ENCODE measurements around the gene DLGAP3. TPM values are rescaled to one million over a fixed set of nuclear protein-coding genes. Genes with fewer than 3 reads are reported as not detected.
A peak's percentile ranks its signal among the peaks of the same experiment; 100 is the strongest.

The DLGAP3 gene
- total RNA-seq, 2 donors from 2014 or later = 0.14 to 7.1 TPM

DNA sequence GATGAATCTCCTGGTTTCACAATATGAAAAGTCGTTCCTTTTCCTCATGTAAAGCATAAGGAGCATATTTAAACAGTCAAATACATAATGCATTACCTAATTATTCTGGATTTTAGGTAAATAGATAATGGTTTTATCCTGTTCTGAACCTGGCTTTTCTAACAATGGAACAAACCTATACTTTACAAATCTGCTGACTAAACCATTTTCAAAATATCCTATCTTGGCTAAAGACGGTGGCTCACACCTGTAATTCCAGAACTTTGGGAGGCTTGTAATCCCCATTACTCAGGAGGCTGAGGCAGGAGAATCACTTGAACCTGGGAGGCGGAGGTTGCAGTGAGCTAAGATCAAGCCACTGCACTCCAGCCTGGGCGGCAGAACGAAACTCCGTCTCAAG, 72.8 kb downstream of the DLGAP3 start:
- WGBS = 94% methylated on average over 6 of the region's 6 CpGs
- no peak overlapping the region for H3K27ac ChIP-seq
- H3K9me3 ChIP-seq = no peaks in the 10 kb centered on the region
- TF ChIP-seq POLR2AphosphoS5 (IDR thresholded peaks at IDR 0.05) (no peak), POLR2A (IDR thresholded peaks at IDR 0.05) (no peak)
- TF ChIP-seq, protein P1, sequence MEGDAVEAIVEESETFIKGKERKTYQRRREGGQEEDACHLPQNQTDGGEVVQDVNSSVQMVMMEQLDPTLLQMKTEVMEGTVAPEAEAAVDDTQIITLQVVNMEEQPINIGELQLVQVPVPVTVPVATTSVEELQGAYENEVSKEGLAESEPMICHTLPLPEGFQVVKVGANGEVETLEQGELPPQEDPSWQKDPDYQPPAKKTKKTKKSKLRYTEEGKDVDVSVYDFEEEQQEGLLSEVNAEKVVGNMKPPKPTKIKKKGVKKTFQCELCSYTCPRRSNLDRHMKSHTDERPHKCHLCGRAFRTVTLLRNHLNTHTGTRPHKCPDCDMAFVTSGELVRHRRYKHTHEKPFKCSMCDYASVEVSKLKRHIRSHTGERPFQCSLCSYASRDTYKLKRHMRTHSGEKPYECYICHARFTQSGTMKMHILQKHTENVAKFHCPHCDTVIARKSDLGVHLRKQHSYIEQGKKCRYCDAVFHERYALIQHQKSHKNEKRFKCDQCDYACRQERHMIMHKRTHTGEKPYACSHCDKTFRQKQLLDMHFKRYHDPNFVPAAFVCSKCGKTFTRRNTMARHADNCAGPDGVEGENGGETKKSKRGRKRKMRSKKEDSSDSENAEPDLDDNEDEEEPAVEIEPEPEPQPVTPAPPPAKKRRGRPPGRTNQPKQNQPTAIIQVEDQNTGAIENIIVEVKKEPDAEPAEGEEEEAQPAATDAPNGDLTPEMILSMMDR (IDR thresholded peaks at IDR 0.05) = no peak
- intact Hi-C loops (cut with DNase I) = no loop called here
- no peak overlapping the region for H3K4me3 ChIP-seq
- DNase-seq (ENCODE audit: low spot score) = no peak
- no peaks in the 10 kb centered on the region for H3K36me3 ChIP-seq
- peaks cover 14% of the 10 kb centered on the region for H3K4me1 ChIP-seq (replicated peaks)
- no peaks in the 10 kb centered on the region for H3K27me3 ChIP-seq (replicated peaks; ENCODE audit: insufficient read depth)

GRCh38 chr1:34852677-34853217, 76.7 kb downstream of the DLGAP3 start:
- WGBS = 40% methylated on average over 6 of the region's 6 CpGs
- Histone ChIP-seq H3K27ac (peak overlapping the region in 1 of 2 donors; percentile 6), H3K4me1 (replicated peaks) (peaks cover 7% of the 10 kb centered on the region)

GRCh38 chr1:34851431-34852105, 77.9 kb downstream of the DLGAP3 start:
- peaks cover 5% of the 10 kb centered on the region for H3K4me1 ChIP-seq (replicated peaks)
- intact Hi-C loops (cut with DNase I) = loop anchor here (5.0 kb wide), 1 partner anchor 64 kb away; no protein-coding TSS in a partner anchor
- H3K36me3 ChIP-seq = no peaks in the 10 kb centered on the region
- H3K9me3 ChIP-seq = no peaks in the 10 kb centered on the region
- no peak overlapping the region for H3K27ac ChIP-seq
- TF ChIP-seq POLR2A (IDR thresholded peaks at IDR 0.05) (no peak), POLR2AphosphoS5 (IDR thresholded peaks at IDR 0.05) (no peak)
- TF ChIP-seq, protein P1 (IDR thresholded peaks at IDR 0.05) = no peak
- WGBS = 58% methylated on average over 13 of the region's 13 CpGs
- H3K27me3 ChIP-seq (replicated peaks; ENCODE audit: insufficient read depth) = no peaks in the 10 kb centered on the region
- peak; percentile 32 for DNase-seq (ENCODE audit: low spot score)
- no peak overlapping the region for H3K4me3 ChIP-seq

More at GRCh38 chr1:34852677-34853217, 76.7 kb downstream of the DLGAP3 start:
- no peaks in the 10 kb centered on the region for H3K36me3 ChIP-seq
- no peaks in the 10 kb centered on the region for H3K9me3 ChIP-seq
- H3K27me3 ChIP-seq (replicated peaks; ENCODE audit: insufficient read depth) = no peaks in the 10 kb centered on the region
- DNase-seq (ENCODE audit: low spot score) = peak; percentile 84
- intact Hi-C loops (cut with DNase I) = loop anchor here (5.0 kb wide), 1 partner anchor 65 kb away; no protein-coding TSS in a partner anchor
- peak; percentile 84 for TF ChIP-seq POLR2AphosphoS5 (IDR thresholded peaks at IDR 0.05)
- no peak for TF ChIP-seq POLR2A (IDR thresholded peaks at IDR 0.05)
- TF ChIP-seq, protein P1 (IDR thresholded peaks at IDR 0.05) = peak; percentile 91 to 98 (median 96)
- H3K4me3 ChIP-seq = no peak overlapping the region

GRCh38 chr1:34850382-34850781, 79.1 kb downstream of the DLGAP3 start:
- intact Hi-C loops (cut with DNase I) = loop anchor here (5.0 kb wide), 1 partner anchor 63 kb away; no protein-coding TSS in a partner anchor
- no peak for DNase-seq (ENCODE audit: low spot score)
- Histone ChIP-seq H3K4me1 (replicated peaks) (peaks cover 5% of the 10 kb centered on the region), H3K36me3 (no peaks in the 10 kb centered on the region), H3K27ac (no peak overlapping the region), H3K9me3 (no peaks in the 10 kb centered on the region), H3K4me3 (no peak overlapping the region), H3K27me3 (replicated peaks; ENCODE audit: insufficient read depth) (no peaks in the 10 kb centered on the region)
- TF ChIP-seq POLR2A (IDR thresholded peaks at IDR 0.05) = no peak
- TF ChIP-seq POLR2AphosphoS5 (IDR thresholded peaks at IDR 0.05) = peak; percentile 73
- TF ChIP-seq, protein P1 (IDR thresholded peaks at IDR 0.05) = no peak
- 36% methylated on average over 6 of the region's 6 CpGs for WGBS

All from prostate gland (tissue), 2 donors.